ENCODE data around the gene LPAR6. TPM values are rescaled to one million over a fixed set of nuclear protein-coding genes. Genes with fewer than 3 reads are reported as not detected.
"Not testable (repeated sequence)": the region's sequence is repeated elsewhere in the genome, so short reads cannot be mapped to it uniquely, and the experiment has no call there.

The LPAR6 gene
- 6.2 TPM for polyA plus RNA-seq (2013, experiment 1 of 2)
- polyA plus RNA-seq (2013, experiment 2 of 2), result 6.5 TPM

GRCh38 chr13:48412881-48413351, at the start of gene LPAR6:
Gene LPAR6 (minus strand): TSS chr13:48413113. CDS start chr13:48412423, 690 bp downstream.
- Histone ChIP-seq H3K23ac (ENCODE audit: low read length) (no peak within 1 kb of the TSS), H3K56ac (ENCODE audit: low read length) (peak within 1 kb of the TSS; percentile 81), H3K36me3 (ENCODE audit: control insufficient read depth, insufficient read depth, low read length) (no peaks in the 10 kb centered on the region), H3K4me3 (ENCODE audit: low read length) (peak within 1 kb of the TSS; percentile 2), H3K18ac (ENCODE audit: low read length) (no peak within 1 kb of the TSS), H4K5ac (ENCODE audit: low read length) (no peak within 1 kb of the TSS), H2BK5ac (ENCODE audit: low read length) (no peak within 1 kb of the TSS), H3K27me3 (ENCODE audit: insufficient read depth, low read length, poor library complexity) (no peaks in the 10 kb centered on the region), H2AK5ac (ENCODE audit: low read length) (no peak within 1 kb of the TSS), H3K27ac (ENCODE audit: low read depth, low read length) (peak within 1 kb of the TSS; percentile 16), H3K4me2 (ENCODE audit: low read length) (peak within 1 kb of the TSS; percentile 6), H4K8ac (ENCODE audit: low read depth, low read length) (no peak within 1 kb of the TSS), H3K4ac (ENCODE audit: low read depth, low read length) (no peak within 1 kb of the TSS), H2BK120ac (ENCODE audit: low read depth, low read length) (no peak within 1 kb of the TSS), H3K9ac (ENCODE audit: low read length) (peak within 1 kb of the TSS; percentile 32), H2BK15ac (replicated peaks; ENCODE audit: low read depth) (peak within 1 kb of the TSS; percentile 92), H3K4me1 (ENCODE audit: control insufficient read depth, low read depth, low read length) (no peaks in the 10 kb centered on the region), H3K79me2 (ENCODE audit: control insufficient read depth, insufficient read depth, low read length) (no peaks in the 10 kb centered on the region), H3K79me1 (ENCODE audit: low read length) (no peaks in the 10 kb centered on the region)
- DNase-seq, result peak; percentile 81
- WGBS (ENCODE audit: extremely low coverage, insufficient coverage, low lambda C conversion rate), result no CpG with 5 or more reads among the region's 4 CpGs

- no peak for DNase-seq
These were observed 44.8 kb upstream of the LPAR6 start for GRCh38 chr13:48457578-48458242.

GRCh38 chr13:48456546-48456945, 43.6 kb upstream of the LPAR6 start:
- H3K4ac ChIP-seq (ENCODE audit: low read depth, low read length), result no peak overlapping the region
- H3K9ac ChIP-seq (ENCODE audit: low read length), result no peak overlapping the region
- H2AK5ac ChIP-seq (ENCODE audit: low read length), result no peak overlapping the region
- no peaks in the 10 kb centered on the region for H3K79me1 ChIP-seq (ENCODE audit: low read length)
- no peak for DNase-seq
- no peak overlapping the region for H3K27ac ChIP-seq (ENCODE audit: low read depth, low read length)
- H2BK15ac ChIP-seq (replicated peaks; ENCODE audit: low read depth), result no peak overlapping the region
- no peak overlapping the region for H2BK120ac ChIP-seq (ENCODE audit: low read depth, low read length)
- no CpG with 5 or more reads among the region's 10 CpGs for WGBS (ENCODE audit: extremely low coverage, insufficient coverage, low lambda C conversion rate)
- no peak overlapping the region for H3K4me3 ChIP-seq (ENCODE audit: low read length)
- no peak overlapping the region for H3K56ac ChIP-seq (ENCODE audit: low read length)
- H4K5ac ChIP-seq (ENCODE audit: low read length), result no peak overlapping the region
- H3K36me3 ChIP-seq (ENCODE audit: control insufficient read depth, insufficient read depth, low read length), result no peaks in the 10 kb centered on the region
- H3K23ac ChIP-seq (ENCODE audit: low read length), result no peak overlapping the region
- H3K4me1 ChIP-seq (ENCODE audit: control insufficient read depth, low read depth, low read length), result peaks cover 3% of the 10 kb centered on the region
- H3K27me3 ChIP-seq (ENCODE audit: insufficient read depth, low read length, poor library complexity), result no peaks in the 10 kb centered on the region
- no peaks in the 10 kb centered on the region for H3K79me2 ChIP-seq (ENCODE audit: control insufficient read depth, insufficient read depth, low read length)
- H2BK5ac ChIP-seq (ENCODE audit: low read length), result no peak overlapping the region
- H3K4me2 ChIP-seq (ENCODE audit: low read length), result no peak overlapping the region
- H4K8ac ChIP-seq (ENCODE audit: low read depth, low read length), result no peak overlapping the region
- no peak overlapping the region for H3K18ac ChIP-seq (ENCODE audit: low read length)

More at GRCh38 chr13:48457578-48458242, 44.8 kb upstream of the LPAR6 start:
- no peak overlapping the region for H3K4ac ChIP-seq (ENCODE audit: low read depth, low read length)
- H3K4me3 ChIP-seq (ENCODE audit: low read length), result no peak overlapping the region
- peaks cover 3% of the 10 kb centered on the region for H3K4me1 ChIP-seq (ENCODE audit: control insufficient read depth, low read depth, low read length)
- H2BK15ac ChIP-seq (replicated peaks; ENCODE audit: low read depth), result no peak overlapping the region
- H2BK120ac ChIP-seq (ENCODE audit: low read depth, low read length), result no peak overlapping the region
- H3K56ac ChIP-seq (ENCODE audit: low read length), result no peak overlapping the region
- no CpG with 5 or more reads among the region's 28 CpGs for WGBS (ENCODE audit: extremely low coverage, insufficient coverage, low lambda C conversion rate)
- no peak overlapping the region for H2BK5ac ChIP-seq (ENCODE audit: low read length)
- no peak overlapping the region for H3K4me2 ChIP-seq (ENCODE audit: low read length)
- no peak overlapping the region for H2AK5ac ChIP-seq (ENCODE audit: low read length)
- no peak overlapping the region for H3K18ac ChIP-seq (ENCODE audit: low read length)
- no peak overlapping the region for H3K9ac ChIP-seq (ENCODE audit: low read length)
- H3K23ac ChIP-seq (ENCODE audit: low read length), result no peak overlapping the region
- H3K27me3 ChIP-seq (ENCODE audit: insufficient read depth, low read length, poor library complexity), result no peaks in the 10 kb centered on the region
- H4K8ac ChIP-seq (ENCODE audit: low read depth, low read length), result no peak overlapping the region
- H3K79me1 ChIP-seq (ENCODE audit: low read length), result no peaks in the 10 kb centered on the region
- H3K79me2 ChIP-seq (ENCODE audit: control insufficient read depth, insufficient read depth, low read length), result no peaks in the 10 kb centered on the region
- H4K5ac ChIP-seq (ENCODE audit: low read length), result no peak overlapping the region
- no peak overlapping the region for H3K27ac ChIP-seq (ENCODE audit: low read depth, low read length)
- H3K36me3 ChIP-seq (ENCODE audit: control insufficient read depth, insufficient read depth, low read length), result no peaks in the 10 kb centered on the region

- not testable (repeated sequence) for H3K79me1 ChIP-seq (ENCODE audit: low read length); H3K4me2 ChIP-seq (ENCODE audit: low read length); H4K5ac ChIP-seq (ENCODE audit: low read length); H2BK15ac ChIP-seq (replicated peaks; ENCODE audit: low read depth); H2BK5ac ChIP-seq (ENCODE audit: low read length); H3K27me3 ChIP-seq (ENCODE audit: insufficient read depth, low read length, poor library complexity); H3K23ac ChIP-seq (ENCODE audit: low read length); H3K27ac ChIP-seq (ENCODE audit: low read depth, low read length); H3K4me1 ChIP-seq (ENCODE audit: control insufficient read depth, low read depth, low read length); DNase-seq; H3K4ac ChIP-seq (ENCODE audit: low read depth, low read length); H3K4me3 ChIP-seq (ENCODE audit: low read length); H3K36me3 ChIP-seq (ENCODE audit: control insufficient read depth, insufficient read depth, low read length); H3K9ac ChIP-seq (ENCODE audit: low read length); H2BK120ac ChIP-seq (ENCODE audit: low read depth, low read length); H2AK5ac ChIP-seq (ENCODE audit: low read length); H3K18ac ChIP-seq (ENCODE audit: low read length); H3K56ac ChIP-seq (ENCODE audit: low read length); H4K8ac ChIP-seq (ENCODE audit: low read depth, low read length); H3K79me2 ChIP-seq (ENCODE audit: control insufficient read depth, insufficient read depth, low read length)
These were observed 38.3 kb upstream of the LPAR6 start for GRCh38 chr13:48451196-48451595.

- Histone ChIP-seq H4K5ac (ENCODE audit: low read length) (no peak overlapping the region), H3K4me1 (ENCODE audit: control insufficient read depth, low read depth, low read length) (peaks cover 3% of the 10 kb centered on the region), H2BK15ac (replicated peaks; ENCODE audit: low read depth) (no peak overlapping the region), H3K27me3 (ENCODE audit: insufficient read depth, low read length, poor library complexity) (no peaks in the 10 kb centered on the region), H3K79me1 (ENCODE audit: low read length) (no peaks in the 10 kb centered on the region), H3K4me3 (ENCODE audit: low read length) (no peak overlapping the region), H3K9ac (ENCODE audit: low read length) (no peak overlapping the region), H3K4me2 (ENCODE audit: low read length) (no peak overlapping the region), H2BK120ac (ENCODE audit: low read depth, low read length) (no peak overlapping the region), H3K36me3 (ENCODE audit: control insufficient read depth, insufficient read depth, low read length) (no peaks in the 10 kb centered on the region), H3K18ac (ENCODE audit: low read length) (no peak overlapping the region), H3K4ac (ENCODE audit: low read depth, low read length) (no peak overlapping the region), H3K79me2 (ENCODE audit: control insufficient read depth, insufficient read depth, low read length) (no peaks in the 10 kb centered on the region), H3K56ac (ENCODE audit: low read length) (no peak overlapping the region), H4K8ac (ENCODE audit: low read depth, low read length) (no peak overlapping the region), H2AK5ac (ENCODE audit: low read length) (no peak overlapping the region), H3K23ac (ENCODE audit: low read length) (no peak overlapping the region), H2BK5ac (ENCODE audit: low read length) (no peak overlapping the region), H3K27ac (ENCODE audit: low read depth, low read length) (no peak overlapping the region)
- DNase-seq, result no peak
- no CpG with 5 or more reads among the region's 2 CpGs for WGBS (ENCODE audit: extremely low coverage, insufficient coverage, low lambda C conversion rate)
These were observed 36.7 kb upstream of the LPAR6 start for GRCh38 chr13:48449656-48450055.

All from mesendoderm (in vitro differentiated cells).